Measurements from ENCODE around the gene TMTC2.

DNA sequence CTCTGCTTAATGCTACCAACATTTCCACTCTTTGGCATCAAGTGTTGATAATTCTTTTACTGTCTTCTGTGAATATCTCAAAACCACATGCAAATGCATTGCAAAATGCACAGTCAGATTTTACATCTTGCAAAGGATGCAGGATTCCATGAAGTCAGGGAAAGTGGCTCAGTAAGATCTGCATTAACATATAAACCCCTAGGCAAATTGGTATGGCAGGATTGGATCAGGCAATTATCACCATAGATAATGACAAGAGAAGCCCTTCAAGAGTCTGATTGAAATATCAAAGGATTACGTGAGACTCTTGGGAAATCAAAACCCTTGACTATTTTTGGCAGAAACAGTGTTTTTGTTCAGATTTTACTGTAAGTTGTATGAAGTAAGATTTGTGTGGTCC, 71.0 kb downstream of the TMTC2 start:
- TF ChIP-seq, protein P1, sequence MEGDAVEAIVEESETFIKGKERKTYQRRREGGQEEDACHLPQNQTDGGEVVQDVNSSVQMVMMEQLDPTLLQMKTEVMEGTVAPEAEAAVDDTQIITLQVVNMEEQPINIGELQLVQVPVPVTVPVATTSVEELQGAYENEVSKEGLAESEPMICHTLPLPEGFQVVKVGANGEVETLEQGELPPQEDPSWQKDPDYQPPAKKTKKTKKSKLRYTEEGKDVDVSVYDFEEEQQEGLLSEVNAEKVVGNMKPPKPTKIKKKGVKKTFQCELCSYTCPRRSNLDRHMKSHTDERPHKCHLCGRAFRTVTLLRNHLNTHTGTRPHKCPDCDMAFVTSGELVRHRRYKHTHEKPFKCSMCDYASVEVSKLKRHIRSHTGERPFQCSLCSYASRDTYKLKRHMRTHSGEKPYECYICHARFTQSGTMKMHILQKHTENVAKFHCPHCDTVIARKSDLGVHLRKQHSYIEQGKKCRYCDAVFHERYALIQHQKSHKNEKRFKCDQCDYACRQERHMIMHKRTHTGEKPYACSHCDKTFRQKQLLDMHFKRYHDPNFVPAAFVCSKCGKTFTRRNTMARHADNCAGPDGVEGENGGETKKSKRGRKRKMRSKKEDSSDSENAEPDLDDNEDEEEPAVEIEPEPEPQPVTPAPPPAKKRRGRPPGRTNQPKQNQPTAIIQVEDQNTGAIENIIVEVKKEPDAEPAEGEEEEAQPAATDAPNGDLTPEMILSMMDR (IDR thresholded peaks at IDR 0.05; ENCODE audit: low read length): no peak
- no peak for TF ChIP-seq EZH2 (IDR thresholded peaks at IDR 0.05; ENCODE audit: borderline replicate concordance, low read length)
